BJ (cell line): Measurements from ENCODE around the gene SIRT2. TPM values are rescaled to one million over a fixed set of nuclear protein-coding genes. Genes with fewer than 3 reads are reported as not detected.

Experiments used
- CTCF ChIA-PET: fragments of 350-600 bp; formaldehyde crosslinking; extraction: SDS; loops from one replicate; lab custom pipeline; 2021; ENCODE audit warnings: antibody characterized with exemption, inconsistent platforms; lab: Yijun Ruan, JAX
- POLR2A ChIA-PET: fragments of 300-600 bp; sonication (Branson Sonifier 250); formaldehyde crosslinking; extraction: SDS; loops from one replicate; lab custom pipeline; 2021; ENCODE audit warnings: antibody characterized with exemption; lab: Charles Lee
- DNase-seq: peaks from one replicate; pipeline ENCODE4 v3.0.0-alpha.2; 2011; ENCODE audit warnings: low read depth
- H3K27me3 ChIP-seq: 2 replicates; pipeline ENCODE4 v1.6.0; 2011; ENCODE audit warnings: low read length; ENCODE audit not compliant: control insufficient read depth, insufficient read depth
- H3K36me3 ChIP-seq: 2 replicates; pipeline ENCODE4 v1.5.1; 2011; ENCODE audit warnings: low read length; ENCODE audit not compliant: control insufficient read depth, insufficient read depth
- H3K4me3 ChIP-seq: 2 replicates; pipeline ENCODE4 v1.5.1; 2011; ENCODE audit warnings: low read depth, mild to moderate bottlenecking, control low read depth, low read length
- polyA plus RNA-seq: library from polyadenylated mRNA; depleted of rRNA; stranded (reverse); fragments of >200 nt; gene quantifications from 2 replicates; pipeline ENCODE4 v1.2.3, GENCODE V29; 2011
- TF ChIP-seq, protein P1 (sequence below): IDR thresholded peaks from 2 replicates; pipeline ENCODE4 v1.5.1; 2011; ENCODE audit warnings: low read depth, mild to moderate bottlenecking, control low read depth, inconsistent platforms, low read length, moderate library complexity; ENCODE audit not compliant: insufficient read depth

SIRT2 gene
- polyA plus RNA-seq, 1 experiment: 71.8 TPM

DNA sequence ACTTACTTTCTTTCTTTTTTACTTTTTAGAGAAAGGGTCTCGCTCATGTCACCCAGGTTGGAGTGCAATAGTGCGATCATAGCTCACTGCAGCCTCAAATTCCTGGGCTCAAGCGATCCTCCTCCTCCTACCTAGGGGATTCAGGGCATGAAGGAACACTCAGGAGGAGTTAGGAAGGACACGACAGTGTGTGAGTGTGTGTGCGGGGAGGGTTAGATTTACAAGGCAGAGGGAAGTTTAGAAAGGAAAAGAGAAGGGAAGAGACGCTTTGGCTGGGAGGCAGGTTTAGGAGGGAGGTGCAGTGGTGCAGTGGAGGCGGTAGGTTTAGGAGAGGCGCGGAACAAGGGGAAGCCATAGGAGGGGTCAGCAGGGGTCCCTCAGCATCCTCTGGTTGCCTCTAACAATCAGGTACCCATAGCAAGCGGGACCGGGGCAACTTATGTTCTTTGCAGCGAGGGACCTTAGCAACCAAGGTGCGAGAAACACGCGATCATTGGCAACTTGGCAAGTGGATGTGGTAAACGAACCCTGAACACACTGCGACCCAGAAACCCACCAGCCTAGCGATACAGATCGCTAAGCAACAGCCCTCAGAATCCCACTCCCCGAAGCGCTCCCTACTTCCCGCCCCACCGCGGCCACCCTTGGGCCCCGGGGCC, 501 bp downstream of the SIRT2 start:
- H3K27me3 ChIP-seq: no peaks in the 10 kb centered on the region
- TF ChIP-seq, protein P1, sequence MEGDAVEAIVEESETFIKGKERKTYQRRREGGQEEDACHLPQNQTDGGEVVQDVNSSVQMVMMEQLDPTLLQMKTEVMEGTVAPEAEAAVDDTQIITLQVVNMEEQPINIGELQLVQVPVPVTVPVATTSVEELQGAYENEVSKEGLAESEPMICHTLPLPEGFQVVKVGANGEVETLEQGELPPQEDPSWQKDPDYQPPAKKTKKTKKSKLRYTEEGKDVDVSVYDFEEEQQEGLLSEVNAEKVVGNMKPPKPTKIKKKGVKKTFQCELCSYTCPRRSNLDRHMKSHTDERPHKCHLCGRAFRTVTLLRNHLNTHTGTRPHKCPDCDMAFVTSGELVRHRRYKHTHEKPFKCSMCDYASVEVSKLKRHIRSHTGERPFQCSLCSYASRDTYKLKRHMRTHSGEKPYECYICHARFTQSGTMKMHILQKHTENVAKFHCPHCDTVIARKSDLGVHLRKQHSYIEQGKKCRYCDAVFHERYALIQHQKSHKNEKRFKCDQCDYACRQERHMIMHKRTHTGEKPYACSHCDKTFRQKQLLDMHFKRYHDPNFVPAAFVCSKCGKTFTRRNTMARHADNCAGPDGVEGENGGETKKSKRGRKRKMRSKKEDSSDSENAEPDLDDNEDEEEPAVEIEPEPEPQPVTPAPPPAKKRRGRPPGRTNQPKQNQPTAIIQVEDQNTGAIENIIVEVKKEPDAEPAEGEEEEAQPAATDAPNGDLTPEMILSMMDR: no peak
- no peak for DNase-seq
- POLR2A ChIA-PET: interaction anchor here (0.6 kb wide), 1 partner anchor 50 kb away, joined by 3 read pairs; no protein-coding TSS in a partner anchor
- no peaks in the 10 kb centered on the region for H3K36me3 ChIP-seq
- H3K4me3 ChIP-seq: peak overlapping the region; percentile 87
- CTCF ChIA-PET: interaction anchor here (1.4 kb wide), 1 partner anchor 10 kb away, joined by 3 read pairs; no protein-coding TSS in a partner anchor

DNA sequence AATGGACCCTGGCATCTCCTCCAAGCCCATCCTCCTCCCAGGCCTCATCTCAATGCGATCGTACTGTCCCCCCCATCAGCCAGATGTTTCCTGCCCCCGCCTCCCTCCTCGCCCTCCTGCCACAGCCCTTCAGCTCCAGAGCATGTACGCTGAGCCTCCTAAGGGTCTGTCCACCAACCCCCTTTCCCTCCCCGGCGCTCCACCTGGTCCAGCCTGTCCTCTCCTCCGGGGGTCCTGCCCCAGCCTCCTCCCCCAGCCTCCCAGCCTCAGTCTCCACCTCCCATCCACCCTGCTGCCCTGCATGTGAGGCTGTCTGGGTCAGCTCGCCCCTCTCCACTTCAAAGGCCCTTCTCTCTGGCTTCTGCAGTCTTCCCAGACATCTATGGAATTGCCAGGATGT, 4.5 kb downstream of the SIRT2 start:
- ChIA-PET CTCF (interaction anchor here (0.6 to 1.5 kb wide), 3 partner anchors 8 to 37 kb away, joined by 3 to 5 read pairs (median 4); no protein-coding TSS in a partner anchor), POLR2A (no interaction called here)
- no peak for DNase-seq
- Histone ChIP-seq H3K4me3 (no peak overlapping the region), H3K36me3 (peaks cover 4% of the 10 kb centered on the region), H3K27me3 (no peaks in the 10 kb centered on the region)
- TF ChIP-seq, protein P1: no peak

DNA sequence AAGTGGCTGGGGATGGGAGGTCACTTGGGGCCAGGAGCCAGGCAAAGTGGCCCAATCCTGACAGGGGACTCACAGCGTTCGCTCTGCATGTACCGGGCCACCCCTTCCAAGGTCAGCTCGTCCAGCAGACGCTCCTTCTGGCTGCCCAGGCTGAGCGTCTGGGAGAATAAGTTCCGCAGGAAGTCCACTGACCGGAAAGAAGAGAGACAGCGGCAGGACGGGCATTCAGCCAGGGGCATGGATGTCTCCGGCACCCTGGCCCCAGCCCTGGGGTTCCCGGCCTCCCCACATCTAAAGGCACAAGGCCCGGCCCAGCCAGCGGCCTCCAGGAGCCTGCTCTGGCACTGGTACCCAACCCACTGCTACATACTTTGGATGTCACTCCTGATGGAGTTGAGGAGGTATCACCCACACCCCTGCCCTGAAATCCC, 6.1 kb downstream of the SIRT2 start:
- POLR2A ChIA-PET: no interaction called here
- H3K4me3 ChIP-seq: no peak overlapping the region
- CTCF ChIA-PET: no interaction called here
- H3K36me3 ChIP-seq: peaks cover 8% of the 10 kb centered on the region
- TF ChIP-seq, protein P1: no peak
- H3K27me3 ChIP-seq: no peaks in the 10 kb centered on the region
- DNase-seq: no peak

DNA sequence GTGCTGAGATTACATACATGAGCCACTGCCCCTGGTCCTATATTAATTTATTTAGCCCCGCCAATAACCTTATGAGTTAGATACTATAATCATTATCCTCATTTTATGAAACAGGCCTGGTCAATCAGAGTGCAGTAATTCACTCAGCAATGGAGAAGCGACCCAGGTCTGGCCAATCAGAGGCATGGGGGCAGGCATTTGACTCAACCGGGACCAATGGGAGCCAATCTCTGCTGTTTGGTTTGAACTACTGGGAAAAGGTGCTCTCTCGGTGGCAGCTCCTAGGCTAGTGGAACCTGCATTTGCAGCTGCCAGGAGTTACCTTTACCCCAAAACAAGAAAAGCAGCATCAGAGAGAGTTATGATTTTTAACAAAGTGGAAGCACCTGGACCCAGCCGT, 6.6 kb downstream of the SIRT2 start:
- TF ChIP-seq, protein P1: no peak
- H3K4me3 ChIP-seq: no peak overlapping the region
- ChIA-PET POLR2A (no interaction called here), CTCF (no interaction called here)
- peaks cover 8% of the 10 kb centered on the region for H3K36me3 ChIP-seq
- no peak for DNase-seq
- no peaks in the 10 kb centered on the region for H3K27me3 ChIP-seq

DNA sequence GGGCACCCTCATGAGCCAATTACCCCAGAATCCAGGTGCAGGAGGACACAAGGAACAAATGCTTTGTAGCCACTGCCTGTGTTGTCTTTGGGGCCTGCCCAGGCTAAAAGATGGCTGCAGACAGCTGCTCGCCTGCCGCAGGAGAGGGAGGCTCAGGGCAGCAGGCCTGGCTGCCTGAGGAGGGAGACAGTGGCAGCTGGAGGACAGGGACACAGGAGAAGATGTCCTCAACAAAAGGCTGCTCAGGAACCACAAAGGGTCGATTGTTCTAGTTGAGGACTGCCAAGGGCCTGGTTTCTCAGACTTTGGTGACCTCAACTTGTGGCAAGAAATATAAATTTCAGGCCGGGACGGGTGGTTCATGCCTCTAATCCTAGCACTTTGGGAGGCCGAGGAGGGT, 7.6 kb downstream of the SIRT2 start:
- Histone ChIP-seq H3K4me3 (no peak overlapping the region), H3K27me3 (no peaks in the 10 kb centered on the region), H3K36me3 (peaks cover 8% of the 10 kb centered on the region)
- TF ChIP-seq, protein P1: no peak
- ChIA-PET POLR2A (no interaction called here), CTCF (no interaction called here)
- no peak for DNase-seq
